ACHN (cell line): Measurements from ENCODE around the gene NTM.
"Not testable (repeated sequence)": the region's sequence is repeated elsewhere in the genome, so short reads cannot be mapped to it uniquely, and the experiment has no call there.

Source experiments
- DNase-seq: peaks from one replicate; pipeline ENCODE4 v3.0.0-alpha.2; 2015
- in situ Hi-C: cut with HindIII; loops from 2 replicates; pipeline ENCODE4 v1.10.0; 2017; ENCODE audit warnings: low sequenced_read_pairs, low pct_ligation_motif_present, low pct_unique_long_range_greater_than_20kb

Gene NTM

DNA sequence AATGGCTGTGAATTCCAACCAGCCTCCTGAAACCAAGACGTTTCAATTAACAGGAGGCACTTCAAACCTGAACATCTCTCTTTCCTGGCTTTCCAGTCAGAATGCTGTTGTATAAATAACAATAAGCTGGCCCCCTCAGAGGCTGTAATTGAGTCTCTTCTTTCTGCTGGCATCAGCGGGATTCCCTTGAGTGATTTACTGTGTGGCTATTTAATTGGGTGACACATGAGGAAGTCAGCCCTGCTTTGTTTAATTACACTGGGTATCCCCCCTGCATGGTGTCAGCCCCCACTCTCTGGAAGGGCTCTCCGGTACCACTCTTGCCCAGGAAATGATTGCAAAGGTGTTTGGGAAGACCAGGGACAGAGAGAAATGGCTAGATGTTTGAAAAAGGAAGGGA, 101.6 kb downstream of the NTM start:
- DNase-seq, result no peak
- in situ Hi-C loops, result no loop called here

DNA sequence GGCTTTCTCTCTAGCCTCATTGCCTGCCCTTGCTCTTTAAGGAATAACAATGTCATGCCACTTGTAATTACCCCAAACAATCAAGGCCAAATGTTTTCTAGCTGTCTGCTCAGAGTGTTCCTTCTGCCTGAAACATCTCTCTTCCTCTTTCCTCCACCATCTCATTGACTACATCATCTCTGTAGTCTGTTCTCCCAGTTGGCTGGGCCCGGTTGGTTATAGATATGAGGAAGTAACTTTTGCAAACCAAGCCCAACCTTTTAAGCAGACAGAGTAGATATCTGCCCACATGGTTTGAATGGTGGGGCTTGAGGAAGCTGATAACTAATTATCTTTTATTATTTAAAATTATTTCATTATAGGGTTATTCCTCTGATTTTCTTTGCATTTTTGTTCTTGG, 104.5 kb downstream of the NTM start:
- in situ Hi-C loops, result no loop called here
- no peak for DNase-seq

DNA sequence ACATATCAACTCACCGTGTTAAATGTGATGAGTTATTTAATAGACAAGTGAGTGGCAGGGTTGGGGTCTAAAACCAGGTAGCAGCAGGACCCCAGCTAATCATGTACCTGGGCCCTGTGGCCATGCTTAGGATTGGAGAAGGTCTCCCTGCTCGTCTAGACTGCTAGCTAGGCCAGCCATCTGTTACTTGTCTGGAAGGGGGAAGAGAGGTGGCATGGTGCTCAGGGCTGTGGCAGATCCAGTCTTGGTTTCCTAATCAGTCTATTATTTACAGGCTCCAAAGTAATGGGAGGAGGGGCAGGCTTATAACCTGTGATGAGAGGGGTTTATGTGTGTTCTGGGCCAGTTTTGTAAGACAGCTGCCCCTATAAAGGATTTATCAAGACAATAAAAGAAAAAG, 105.9 kb downstream of the NTM start:
- in situ Hi-C loops, result no loop called here
- DNase-seq, result no peak

DNA sequence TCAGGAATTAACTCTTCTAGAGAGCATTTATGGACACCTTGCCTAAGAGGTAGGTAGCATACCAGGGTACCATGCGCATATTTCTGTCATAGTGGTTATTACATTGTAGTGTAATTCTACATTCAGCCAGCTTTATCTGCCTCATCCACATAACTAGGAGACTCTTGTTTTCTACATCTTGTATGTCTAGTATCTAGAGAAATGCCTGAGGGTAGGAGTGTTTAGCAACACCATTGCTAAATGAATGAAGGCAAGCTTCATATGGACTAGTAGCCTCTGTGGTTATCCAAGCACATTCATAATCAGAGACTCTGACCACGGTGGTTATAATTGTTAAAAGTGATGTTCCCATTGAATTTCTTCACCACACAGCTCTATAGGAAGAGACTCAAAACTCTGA, 107.9 kb downstream of the NTM start:
- no peak for DNase-seq
- in situ Hi-C loops, result no loop called here

GRCh38 chr11:131481303-131481702, 110.9 kb downstream of the NTM start:
- in situ Hi-C loops, result no loop called here
- no peak for DNase-seq

DNA sequence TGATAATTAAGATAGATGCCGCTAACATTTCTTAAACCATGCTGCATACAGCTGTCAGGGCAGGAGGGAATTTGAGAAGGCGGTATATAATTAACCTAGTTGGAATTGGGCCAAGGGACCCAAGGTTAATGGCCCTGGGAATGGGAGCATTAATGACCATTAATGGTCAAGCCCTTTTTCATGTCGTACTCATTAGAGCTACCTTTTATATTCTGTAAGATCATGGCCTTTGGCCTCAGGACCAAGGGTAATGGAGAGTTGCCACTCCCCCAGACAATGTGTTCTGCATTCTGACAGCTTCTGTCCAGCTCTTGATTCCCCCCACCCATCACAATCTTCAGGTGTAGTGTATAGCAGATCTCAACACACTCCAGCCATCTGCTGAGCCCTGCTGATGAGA, 111.6 kb downstream of the NTM start:
- in situ Hi-C loops, result no loop called here
- DNase-seq, result no peak

DNA sequence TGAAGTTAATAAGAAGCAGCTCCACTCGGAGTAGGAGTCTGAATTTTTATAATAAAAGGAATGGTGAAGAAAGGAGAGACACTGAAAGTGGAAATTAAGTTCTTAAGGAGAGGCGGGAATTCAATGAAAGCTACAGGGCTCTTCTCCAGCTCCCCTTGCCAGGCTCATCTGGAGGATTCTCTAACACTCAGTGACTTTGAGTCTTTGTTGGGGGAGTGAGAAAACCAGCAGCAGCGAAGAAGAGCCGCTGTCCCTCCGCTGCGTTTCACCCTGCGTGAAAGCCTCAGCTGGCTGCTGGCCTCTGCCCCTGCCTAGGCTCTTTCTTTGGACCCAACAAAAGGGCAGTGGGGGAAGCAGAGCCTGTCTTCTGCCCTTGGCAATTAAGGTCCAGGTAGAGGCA, 113.0 kb downstream of the NTM start:
- in situ Hi-C loops, result no loop called here
- DNase-seq, result no peak

DNA sequence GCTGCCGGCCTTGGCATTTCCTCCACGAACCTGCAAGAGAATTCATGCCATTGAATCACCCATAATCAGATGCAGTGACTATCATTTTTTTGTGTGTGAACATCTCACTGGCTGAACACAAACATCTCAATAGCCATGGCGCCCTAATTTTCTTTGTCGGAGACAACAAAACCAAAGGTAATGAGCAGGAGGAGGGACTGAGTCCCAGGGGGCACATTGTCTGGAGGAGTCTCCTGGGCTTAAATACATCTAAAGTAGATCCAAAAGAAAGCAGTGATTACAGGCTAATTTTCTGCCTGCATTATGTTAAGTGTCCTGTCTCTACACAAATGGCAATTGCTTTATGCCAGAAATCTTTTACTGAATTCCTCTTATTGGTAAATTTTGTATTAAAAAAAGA, 113.5 kb downstream of the NTM start:
- no peak for DNase-seq
- in situ Hi-C loops, result no loop called here

GRCh38 chr11:131486100-131486499, 115.7 kb downstream of the NTM start:
- in situ Hi-C loops, result no loop called here
- no peak for DNase-seq

DNA sequence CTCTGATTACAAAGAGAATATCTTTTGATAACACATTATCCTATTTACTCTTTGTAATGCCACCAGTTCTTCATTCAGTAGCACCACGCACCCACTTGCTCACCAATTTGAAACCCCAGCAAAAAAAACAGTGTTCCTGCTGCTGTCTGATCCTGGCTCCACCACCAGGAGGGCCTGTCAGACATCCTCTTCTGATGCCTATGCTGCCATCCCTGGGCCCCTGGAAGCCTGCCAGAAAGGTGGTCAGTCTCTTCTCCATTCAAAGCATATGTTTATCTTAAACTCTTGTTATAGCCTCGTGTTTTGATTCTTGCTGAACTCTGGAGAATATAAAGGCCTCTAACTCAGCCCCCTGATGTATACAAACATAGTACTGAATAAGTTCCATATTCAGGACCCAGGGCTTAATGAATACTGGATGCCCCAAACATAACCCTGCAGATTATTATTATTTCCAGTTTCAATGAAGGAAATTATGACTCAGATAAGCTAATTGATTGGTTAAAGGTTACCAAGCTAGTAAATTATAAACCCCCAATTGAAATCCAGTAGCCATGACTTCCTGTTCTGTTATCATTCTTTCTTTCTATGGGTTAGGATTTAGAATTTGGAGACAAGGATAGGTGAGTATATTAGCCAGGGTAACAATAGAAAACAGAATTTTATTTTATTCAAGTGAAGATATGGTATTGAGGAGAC, 116.7 kb downstream of the NTM start:
- DNase-seq, result no peak
- in situ Hi-C loops, result no loop called here

- DNase-seq, result no peak
- in situ Hi-C loops, result no loop called here
These were observed 117.8 kb downstream of the NTM start for GRCh38 chr11:131488238-131488637.

DNA sequence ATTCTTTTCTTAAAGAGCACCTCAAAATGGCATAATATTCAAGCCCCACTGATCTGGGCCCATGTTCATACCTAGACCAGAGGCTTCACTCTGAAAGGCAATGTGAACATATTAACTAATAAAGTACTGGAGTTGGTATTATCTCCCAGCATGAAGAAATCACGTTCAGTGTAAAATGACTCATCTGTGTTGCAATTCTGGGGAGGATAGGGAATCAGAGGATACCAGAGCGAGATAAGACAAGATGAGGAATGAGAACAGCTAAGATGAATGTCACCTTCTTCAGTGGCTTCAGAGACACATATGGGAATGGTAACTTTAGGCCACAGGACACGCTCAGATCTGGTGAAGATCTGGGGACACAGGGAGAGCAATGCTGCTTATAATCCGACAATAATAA, 121.1 kb downstream of the NTM start:
- no peak for DNase-seq
- in situ Hi-C loops, result no loop called here

GRCh38 chr11:131495423-131495822, 125.0 kb downstream of the NTM start:
- in situ Hi-C loops, result no loop called here
- no peak for DNase-seq

DNA sequence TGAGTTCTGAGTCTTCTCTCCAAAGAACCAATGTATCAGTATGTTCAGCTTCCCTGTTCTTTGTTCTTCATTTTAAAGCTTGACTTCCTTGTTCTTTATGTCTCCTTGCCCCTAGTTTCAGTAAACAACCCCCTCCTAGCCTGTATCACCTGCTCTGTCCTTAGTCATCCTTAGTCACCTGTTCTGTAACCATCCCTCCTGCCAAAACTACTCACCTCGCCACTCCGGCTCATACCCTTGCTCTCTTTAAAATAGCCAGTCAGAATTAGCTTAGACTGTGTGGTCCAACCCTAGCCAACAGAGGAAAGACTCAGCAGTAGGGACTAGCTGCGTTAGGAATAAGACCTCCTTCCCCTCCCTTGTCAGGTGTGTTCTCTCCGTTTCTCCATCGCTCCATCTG, 127.3 kb downstream of the NTM start:
- DNase-seq, in situ Hi-C loops: not testable (repeated sequence)

- DNase-seq, result no peak
- in situ Hi-C loops, result no loop called here
These were observed 128.3 kb downstream of the NTM start for GRCh38 chr11:131498631-131499160.

- in situ Hi-C loops, result no loop called here
- DNase-seq, result no peak
These were observed 128.8 kb downstream of the NTM start for GRCh38 chr11:131499199-131499598.

DNA sequence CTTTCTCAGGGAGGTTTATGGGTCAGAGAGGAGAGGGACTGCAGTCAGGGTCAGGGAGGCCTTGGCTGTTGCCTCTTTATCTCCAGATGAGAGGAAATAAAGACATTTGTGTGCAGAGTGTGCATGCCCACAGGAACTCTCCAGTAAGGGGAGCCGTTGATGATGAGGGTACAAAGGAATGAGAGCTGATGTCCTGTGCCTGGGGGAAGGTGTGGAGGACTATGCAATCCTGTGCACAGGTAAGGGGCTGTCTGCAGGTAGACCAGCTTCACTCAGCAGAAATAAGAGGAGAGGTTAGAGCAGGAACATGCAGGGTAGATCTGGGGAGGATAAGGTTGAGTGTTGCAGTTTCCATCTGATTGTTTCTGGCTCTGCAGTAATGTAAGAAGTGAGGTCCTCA, 132.6 kb downstream of the NTM start:
- DNase-seq, result no peak
- in situ Hi-C loops, result no loop called here

GRCh38 chr11:131504199-131504949, 134.0 kb downstream of the NTM start:
- in situ Hi-C loops, result no loop called here
- DNase-seq, result no peak

GRCh38 chr11:131506348-131506747, 135.9 kb downstream of the NTM start:
- in situ Hi-C loops, result no loop called here
- no peak for DNase-seq

- in situ Hi-C loops, result no loop called here
- DNase-seq, result no peak
These were observed 140.2 kb downstream of the NTM start for GRCh38 chr11:131510662-131511061.
